NT2/D1 (cell line): ENCODE data around the gene C3orf22.

Experiments
- DNase-seq: peaks from one replicate; pipeline ENCODE4 v3.0.0-alpha.2; 2011; ENCODE audit warnings: low read depth, low spot score
- H3K27me3 ChIP-seq: 2 replicates; pipeline ENCODE4 v1.6.0; 2011; ENCODE audit warnings: mild to moderate bottlenecking; ENCODE audit not compliant: insufficient read length, insufficient read depth
- H3K36me3 ChIP-seq: 2 replicates; pipeline ENCODE4 v1.6.1; 2011; ENCODE audit warnings: mild to moderate bottlenecking, low read length, mixed read lengths; ENCODE audit not compliant: insufficient read depth, insufficient read length
- H3K4me1 ChIP-seq: 2 replicates; pipeline ENCODE4 v1.5.1; 2011; ENCODE audit not compliant: insufficient read depth, insufficient read length
- H3K4me3 ChIP-seq: 2 replicates; pipeline ENCODE4 v1.5.1; 2011; ENCODE audit warnings: low read depth; ENCODE audit not compliant: insufficient read length
- H3K9ac ChIP-seq: 2 replicates; pipeline ENCODE4 v1.6.0; 2011; ENCODE audit warnings: low read depth; ENCODE audit not compliant: insufficient read length
- H3K9me3 ChIP-seq: 2 replicates; pipeline ENCODE4 v1.5.1; 2011; ENCODE audit warnings: mild to moderate bottlenecking, low read length; ENCODE audit not compliant: insufficient read depth
- SUZ12 ChIP-seq: IDR thresholded peaks from 2 replicates; pipeline ENCODE4 v1.6.1; 2011; ENCODE audit not compliant: insufficient read length, insufficient read depth; ENCODE audit errors: extremely low read depth
- YY1 ChIP-seq: IDR thresholded peaks from 2 replicates; pipeline ENCODE4 v1.6.1; 2011; ENCODE audit not compliant: insufficient read length, insufficient read depth
- ZNF274 ChIP-seq: IDR thresholded peaks from 2 replicates; pipeline ENCODE4 v1.6.1; 2011; ENCODE audit warnings: mild to moderate bottlenecking, low read depth, low read length

C3orf22 gene

GRCh38 chr3:126581569-126581968 is 22.8 kb upstream of the C3orf22 start:
- DNase-seq = no peak
- TF ChIP-seq SUZ12 = no peak
- no peak for TF ChIP-seq YY1
- TF ChIP-seq ZNF274 = no peak
- no peak overlapping the region for H3K9ac ChIP-seq
- H3K36me3 ChIP-seq = no peaks in the 10 kb centered on the region
- no peaks in the 10 kb centered on the region for H3K27me3 ChIP-seq
- no peaks in the 10 kb centered on the region for H3K4me1 ChIP-seq
- no peaks in the 10 kb centered on the region for H3K9me3 ChIP-seq
- no peak overlapping the region for H3K4me3 ChIP-seq

GRCh38 chr3:126580746-126581145 is 22.0 kb upstream of the C3orf22 start:
- Histone ChIP-seq H3K36me3 (no peaks in the 10 kb centered on the region), H3K9me3 (no peaks in the 10 kb centered on the region), H3K4me3 (no peak overlapping the region), H3K27me3 (no peaks in the 10 kb centered on the region), H3K4me1 (no peaks in the 10 kb centered on the region), H3K9ac (no peak overlapping the region)
- no peak for TF ChIP-seq SUZ12
- no peak for TF ChIP-seq ZNF274
- TF ChIP-seq YY1 = no peak
- DNase-seq = no peak

GRCh38 chr3:126578702-126579101 is 20.0 kb upstream of the C3orf22 start:
- Histone ChIP-seq H3K4me3 (no peak overlapping the region), H3K4me1 (no peaks in the 10 kb centered on the region)
- TF ChIP-seq ZNF274 = no peak
- TF ChIP-seq YY1 = no peak
- no peak for TF ChIP-seq SUZ12

GRCh38 chr3:126577261-126577660 is 18.5 kb upstream of the C3orf22 start:
- TF ChIP-seq YY1 (no peak), ZNF274 (no peak), SUZ12 (no peak)
- no peaks in the 10 kb centered on the region for H3K9me3 ChIP-seq
- H3K27me3 ChIP-seq = no peaks in the 10 kb centered on the region
- no peaks in the 10 kb centered on the region for H3K36me3 ChIP-seq
- DNase-seq = no peak
- no peak overlapping the region for H3K9ac ChIP-seq
- H3K4me1 ChIP-seq = no peaks in the 10 kb centered on the region
- H3K4me3 ChIP-seq = no peak overlapping the region

More at GRCh38 chr3:126578702-126579101, 20.0 kb upstream of the C3orf22 start:
- H3K9me3 ChIP-seq = no peaks in the 10 kb centered on the region
- no peak for DNase-seq
- H3K36me3 ChIP-seq = no peaks in the 10 kb centered on the region
- no peak overlapping the region for H3K9ac ChIP-seq
- H3K27me3 ChIP-seq = no peaks in the 10 kb centered on the region

- Histone ChIP-seq H3K4me1 (no peaks in the 10 kb centered on the region), H3K4me3 (no peak overlapping the region), H3K27me3 (no peaks in the 10 kb centered on the region), H3K9me3 (no peaks in the 10 kb centered on the region), H3K9ac (no peak overlapping the region), H3K36me3 (no peaks in the 10 kb centered on the region)
- no peak for DNase-seq
- TF ChIP-seq YY1 (no peak), SUZ12 (no peak), ZNF274 (no peak)
These were observed 14.9 kb upstream of the C3orf22 start for GRCh38 chr3:126573492-126574117.

- DNase-seq = no peak
- no peak overlapping the region for H3K9ac ChIP-seq
- no peaks in the 10 kb centered on the region for H3K4me1 ChIP-seq
- H3K27me3 ChIP-seq = no peaks in the 10 kb centered on the region
- no peak overlapping the region for H3K4me3 ChIP-seq
- H3K36me3 ChIP-seq = no peaks in the 10 kb centered on the region
- no peak for TF ChIP-seq SUZ12
- TF ChIP-seq ZNF274 = no peak
- no peak for TF ChIP-seq YY1
- H3K9me3 ChIP-seq = no peaks in the 10 kb centered on the region
These were observed 12.3 kb upstream of the C3orf22 start for GRCh38 chr3:126571078-126571477.

GRCh38 chr3:126570103-126570541 is 11.4 kb upstream of the C3orf22 start:
- Histone ChIP-seq H3K4me1 (no peaks in the 10 kb centered on the region), H3K9ac (no peak overlapping the region), H3K36me3 (no peaks in the 10 kb centered on the region), H3K9me3 (no peaks in the 10 kb centered on the region), H3K27me3 (no peaks in the 10 kb centered on the region), H3K4me3 (no peak overlapping the region)
- TF ChIP-seq SUZ12 (no peak), ZNF274 (no peak), YY1 (no peak)
- no peak for DNase-seq
